BLaER1 treated with 17β-estradiol and CSF1 and Interleukin-3, amounts not matched to agents 10 nM and 100 nM (cell line): ENCODE measurements around the gene GNAI1.
A peak's percentile ranks its signal among the peaks of the same experiment; 100 is the strongest.

Experiments used
- H3K27ac ChIP-seq, 11 experiments: shearing (Covaris generic); formaldehyde crosslinking; 2 replicates each; pipeline ENCODE4 v1.8.1; 2022
- H3K27me3 ChIP-seq, 11 experiments: shearing (Covaris generic); formaldehyde crosslinking; 2 replicates each; pipeline ENCODE4 v1.8.1; 2022
- H3K36me3 ChIP-seq, 11 experiments: shearing (Covaris generic); formaldehyde crosslinking; 2 replicates each; pipeline ENCODE4 v1.8.1; 2022
- H3K4me1 ChIP-seq, 10 experiments: shearing (Covaris generic); formaldehyde crosslinking; 2 replicates each; pipeline ENCODE4 v1.8.1; 2022
- H3K4me2 ChIP-seq, 11 experiments: shearing (Covaris generic); formaldehyde crosslinking; 2 replicates each; pipeline ENCODE4 v1.8.1; 2022
- H3K4me3 ChIP-seq, 10 experiments: shearing (Covaris generic); formaldehyde crosslinking; 2 replicates each; pipeline ENCODE4 v1.8.1; 2022
- H3K9ac ChIP-seq, 11 experiments: shearing (Covaris generic); formaldehyde crosslinking; 2 replicates each; pipeline ENCODE4 v1.8.1; 2022
- H3K9me3 ChIP-seq, 11 experiments: shearing (Covaris generic); formaldehyde crosslinking; replicated peaks in 1 of 11; 2 replicates each; pipeline ENCODE4 v1.8.1; 2022
- H4K20me1 ChIP-seq, 11 experiments: shearing (Covaris generic); formaldehyde crosslinking; 2 replicates each; pipeline ENCODE4 v1.8.1; 2022
- Cebpa-rat ChIP-seq, 11 experiments: shearing (Covaris generic); IDR thresholded peaks; 2 replicates each; pipeline ENCODE4 v1.8.1; 2022

Gene GNAI1

DNA sequence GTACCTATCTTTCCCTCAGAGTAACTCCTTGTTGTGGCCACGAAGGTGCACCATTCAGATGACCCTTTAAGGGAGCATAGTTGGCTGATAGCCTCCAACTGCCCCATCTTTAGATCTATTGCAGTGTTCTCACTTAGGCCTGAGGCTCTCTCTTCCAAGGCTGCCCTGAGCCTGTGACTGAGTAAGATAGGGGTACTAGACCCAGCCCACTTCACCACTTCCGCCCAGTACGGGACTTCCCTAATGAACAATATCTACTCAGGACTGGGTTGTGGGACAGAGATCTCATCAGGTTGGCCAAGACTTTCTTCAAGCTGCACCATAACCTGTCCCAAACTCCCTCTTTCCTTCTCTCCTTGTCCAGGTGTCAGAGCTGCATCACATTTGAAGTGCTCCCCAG lies 5.7 kb upstream of the GNAI1 start:
- Histone ChIP-seq H3K27me3 (peaks cover 0 to 6% (median 0%) of the 10 kb centered on the region in 11 experiments; a peak in 4 of 22 replicates), H3K4me3 (no peak overlapping the region), H3K9ac (no peak overlapping the region), H3K4me1 (peaks cover 25 to 34% (median 30%) of the 10 kb centered on the region in 10 experiments), H3K27ac (no peak overlapping the region), H3K36me3 (no peaks in the 10 kb centered on the region), H3K4me2 (no peak overlapping the region), H4K20me1 (no peaks in the 10 kb centered on the region), H3K9me3 (peaks cover 10 to 18% (median 15%) of the 10 kb centered on the region in 11 experiments)
- TF ChIP-seq Cebpa-rat (IDR thresholded peaks at IDR 0.05), result no peak

- no peak for TF ChIP-seq Cebpa-rat (IDR thresholded peaks at IDR 0.05)
- H3K9ac ChIP-seq, result no peak overlapping the region
- H3K36me3 ChIP-seq, result no peaks in the 10 kb centered on the region
- H3K4me1 ChIP-seq, result peaks cover 19 to 34% (median 29%) of the 10 kb centered on the region in 10 experiments
- peaks cover 0 to 11% (median 0%) of the 10 kb centered on the region in 11 experiments; a peak in 6 of 22 replicates for H3K27me3 ChIP-seq
- no peaks in the 10 kb centered on the region for H4K20me1 ChIP-seq
- H3K4me3 ChIP-seq, result no peak overlapping the region
- no peak overlapping the region for H3K4me2 ChIP-seq
- H3K27ac ChIP-seq, result no peak overlapping the region
- peaks cover 10 to 18% (median 15%) of the 10 kb centered on the region in 11 experiments for H3K9me3 ChIP-seq
Observed at GRCh38 chr7:80129785-80130184, 4.8 kb upstream of the GNAI1 start.

DNA sequence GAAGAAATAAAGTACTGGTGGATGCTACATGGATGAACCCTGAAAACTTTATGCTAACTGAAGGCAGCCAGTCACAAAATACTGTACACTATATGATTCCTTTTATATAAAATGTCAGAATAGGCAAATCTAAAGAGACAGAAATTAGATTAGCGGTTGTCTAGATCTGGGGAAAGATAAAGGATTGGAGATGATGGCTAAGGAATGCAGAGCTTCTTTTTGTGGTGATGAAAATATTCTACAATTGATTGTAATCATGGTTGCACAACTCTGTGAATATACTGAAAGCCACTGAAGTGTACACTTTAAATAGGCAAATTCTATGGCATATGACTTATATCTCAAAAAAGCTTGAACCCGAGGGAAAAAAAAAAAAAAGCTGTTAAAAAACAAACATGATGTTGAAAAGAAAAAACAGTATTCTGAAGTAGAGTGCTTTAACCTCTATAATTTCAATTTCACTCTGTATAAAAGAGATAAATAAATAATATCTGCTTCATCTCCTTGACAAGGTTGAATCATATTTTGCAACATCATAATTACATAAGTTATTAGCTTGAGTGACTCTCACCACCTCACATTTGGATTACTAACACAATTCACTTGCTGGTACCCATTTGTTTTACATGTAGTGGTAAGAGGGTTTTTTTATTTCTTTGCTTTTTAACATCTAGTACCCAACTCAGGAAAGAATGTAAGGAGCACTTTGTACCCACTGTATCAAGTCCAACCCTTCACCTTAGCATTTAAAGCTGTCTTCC lies 2.8 kb upstream of the GNAI1 start:
- H3K4me1 ChIP-seq, result peaks cover 23 to 39% (median 29%) of the 10 kb centered on the region in 10 experiments
- no peaks in the 10 kb centered on the region for H3K36me3 ChIP-seq
- H3K4me2 ChIP-seq, result no peak overlapping the region
- no peak overlapping the region for H3K4me3 ChIP-seq
- no peak overlapping the region for H3K27ac ChIP-seq
- peaks cover 7 to 24% (median 14%) of the 10 kb centered on the region in 11 experiments; a peak in 21 of 22 replicates for H3K27me3 ChIP-seq
- no peak for TF ChIP-seq Cebpa-rat (IDR thresholded peaks at IDR 0.05)
- peaks cover 0 to 8% (median 0%) of the 10 kb centered on the region in 11 experiments; a peak in 4 of 22 replicates for H4K20me1 ChIP-seq
- peaks cover 10 to 18% (median 15%) of the 10 kb centered on the region in 11 experiments for H3K9me3 ChIP-seq
- H3K9ac ChIP-seq, result no peak overlapping the region

- no peak overlapping the region for H3K27ac ChIP-seq
- H3K4me1 ChIP-seq, result peaks cover 18 to 44% (median 29%) of the 10 kb centered on the region in 10 experiments
- no peak overlapping the region for H3K9ac ChIP-seq
- peaks cover 14 to 32% (median 21%) of the 10 kb centered on the region in 11 experiments; a peak in 21 of 22 replicates for H3K27me3 ChIP-seq
- no peaks in the 10 kb centered on the region for H3K36me3 ChIP-seq
- no peak overlapping the region for H3K4me3 ChIP-seq
- H3K9me3 ChIP-seq, result peaks cover 10 to 18% (median 15%) of the 10 kb centered on the region in 11 experiments
- TF ChIP-seq Cebpa-rat (IDR thresholded peaks at IDR 0.05), result no peak
- peak overlapping the region in 1 of 11 experiments; percentile 23; a peak in 1 of 22 replicates for H3K4me2 ChIP-seq
- H4K20me1 ChIP-seq, result peaks cover 0 to 16% (median 0%) of the 10 kb centered on the region in 11 experiments; a peak in 5 of 22 replicates
Observed at GRCh38 chr7:80132594-80132993, 2.0 kb upstream of the GNAI1 start.

- H3K4me3 ChIP-seq, result peak overlapping the region in 7 of 10 experiments; percentile 85 to 93 (median 89); a peak in 9 of 20 replicates
- H3K9ac ChIP-seq, result peak overlapping the region in 3 of 11 experiments; percentile 85 to 87 (median 86); a peak in 4 of 22 replicates
- peaks cover 21 to 35% (median 27%) of the 10 kb centered on the region in 11 experiments; a peak in 21 of 22 replicates for H3K27me3 ChIP-seq
- H3K36me3 ChIP-seq, result no peaks in the 10 kb centered on the region
- H3K9me3 ChIP-seq, result peaks cover 10 to 18% (median 15%) of the 10 kb centered on the region in 11 experiments
- H3K4me2 ChIP-seq, result peak overlapping the region in 10 of 11 experiments; percentile 70 to 96 (median 90); a peak in 21 of 22 replicates
- peaks cover 0 to 19% (median 0%) of the 10 kb centered on the region in 11 experiments; a peak in 8 of 22 replicates for H4K20me1 ChIP-seq
- no peak overlapping the region; a peak in 1 of 22 replicates for H3K27ac ChIP-seq
- no peak for TF ChIP-seq Cebpa-rat (IDR thresholded peaks at IDR 0.05)
- peaks cover 11 to 39% (median 23%) of the 10 kb centered on the region in 10 experiments; a peak in 18 of 20 replicates for H3K4me1 ChIP-seq
Observed at GRCh38 chr7:80133361-80134114, 1.1 kb upstream of the GNAI1 start.

DNA sequence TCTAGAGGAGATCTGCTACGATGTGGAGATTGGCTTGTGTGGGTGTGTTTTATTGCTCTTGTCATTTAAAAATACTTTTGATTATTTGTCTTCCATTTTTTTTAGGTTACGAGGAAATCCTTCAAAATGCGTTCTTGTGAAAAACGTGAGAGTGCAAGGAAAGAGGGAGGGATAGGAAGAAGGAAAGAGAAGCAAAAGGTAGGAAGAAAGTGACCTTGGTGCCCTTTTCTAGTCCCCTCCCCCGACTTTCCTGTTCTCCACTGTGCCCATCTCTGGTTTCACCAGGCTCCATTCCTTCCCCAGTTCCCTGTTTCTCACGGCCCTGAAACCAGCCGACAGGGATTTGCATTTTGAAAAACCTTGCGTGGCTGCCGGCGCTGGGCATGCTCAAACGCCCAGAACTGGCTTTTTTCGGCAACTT lies 506 bp upstream of the GNAI1 start:
- peaks cover 22 to 38% (median 30%) of the 10 kb centered on the region in 11 experiments; a peak in 21 of 22 replicates for H3K27me3 ChIP-seq
- peak overlapping the region; percentile 84 to 93 (median 89) for H3K4me3 ChIP-seq
- peak overlapping the region; percentile 70 to 96 (median 90) for H3K4me2 ChIP-seq
- no peaks in the 10 kb centered on the region for H3K36me3 ChIP-seq
- H3K27ac ChIP-seq, result peak overlapping the region in 10 of 11 experiments; percentile 24 to 85 (median 72); a peak in 16 of 22 replicates
- no peak for TF ChIP-seq Cebpa-rat (IDR thresholded peaks at IDR 0.05)
- peaks cover 0 to 25% (median 2%) of the 10 kb centered on the region in 11 experiments; a peak in 8 of 22 replicates for H4K20me1 ChIP-seq
- H3K9ac ChIP-seq, result peak overlapping the region; percentile 81 to 91 (median 86); a peak in 21 of 22 replicates
- peaks cover 11 to 39% (median 24%) of the 10 kb centered on the region in 10 experiments; a peak in 18 of 20 replicates for H3K4me1 ChIP-seq
- H3K9me3 ChIP-seq, result peaks cover 10 to 18% (median 15%) of the 10 kb centered on the region in 11 experiments

DNA sequence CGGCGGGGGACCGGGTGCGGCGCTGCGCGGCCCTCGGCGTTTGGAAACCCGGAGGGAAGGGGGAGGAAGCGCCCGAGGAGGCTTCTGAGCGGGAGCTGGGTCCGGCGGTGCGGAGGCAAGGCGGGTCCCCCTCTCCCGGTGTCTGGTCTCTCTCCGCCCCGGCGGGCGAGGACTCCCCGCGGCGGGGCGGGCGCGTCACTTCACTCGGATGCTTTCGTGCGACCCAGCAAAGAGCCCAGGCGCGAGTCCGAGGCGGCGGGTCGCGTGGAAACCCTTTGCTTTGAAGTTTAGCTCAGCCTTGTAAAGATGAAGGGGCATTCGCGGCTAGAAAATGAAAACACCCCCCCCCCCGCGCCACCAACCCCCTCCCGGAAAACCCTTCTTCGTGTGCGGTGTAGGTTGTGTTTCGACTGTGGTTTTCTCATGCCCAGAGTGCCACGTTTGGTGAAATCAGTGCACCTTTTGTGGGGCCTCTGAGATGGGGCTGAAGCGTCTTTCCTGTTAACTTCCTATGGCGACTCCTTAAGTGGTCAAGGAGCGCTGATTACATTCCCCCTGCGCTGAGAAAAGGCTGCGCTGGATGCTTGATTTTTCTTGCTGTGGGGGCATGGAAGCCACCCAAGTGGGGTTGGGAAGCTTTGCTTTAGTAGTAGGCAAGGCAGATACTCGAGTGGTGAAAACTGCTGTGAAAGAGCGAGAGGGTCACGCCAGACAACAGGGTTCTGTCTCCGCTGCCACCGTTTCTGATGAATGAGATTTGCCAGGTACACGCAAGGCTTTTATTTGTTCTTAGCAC lies 876 bp downstream of the GNAI1 start:
- no peaks in the 10 kb centered on the region for H3K36me3 ChIP-seq
- peak overlapping the region; percentile 70 to 96 (median 90) for H3K4me2 ChIP-seq
- TF ChIP-seq Cebpa-rat (IDR thresholded peaks at IDR 0.05), result no peak
- peaks cover 0 to 28% (median 5%) of the 10 kb centered on the region in 11 experiments; a peak in 8 of 22 replicates for H4K20me1 ChIP-seq
- peak overlapping the region; percentile 84 to 93 (median 89) for H3K4me3 ChIP-seq
- H3K27me3 ChIP-seq, result peaks cover 22 to 40% (median 31%) of the 10 kb centered on the region in 11 experiments; a peak in 21 of 22 replicates
- peaks cover 8 to 13% (median 9%) of the 10 kb centered on the region in 11 experiments for H3K9me3 ChIP-seq
- peaks cover 11 to 39% (median 25%) of the 10 kb centered on the region in 10 experiments; a peak in 18 of 20 replicates for H3K4me1 ChIP-seq
- H3K9ac ChIP-seq, result peak overlapping the region; percentile 81 to 91 (median 86)
- peak overlapping the region; percentile 52 to 85 (median 80); a peak in 21 of 22 replicates for H3K27ac ChIP-seq
